ENCODE data around the gene ARID3A.

DNA sequence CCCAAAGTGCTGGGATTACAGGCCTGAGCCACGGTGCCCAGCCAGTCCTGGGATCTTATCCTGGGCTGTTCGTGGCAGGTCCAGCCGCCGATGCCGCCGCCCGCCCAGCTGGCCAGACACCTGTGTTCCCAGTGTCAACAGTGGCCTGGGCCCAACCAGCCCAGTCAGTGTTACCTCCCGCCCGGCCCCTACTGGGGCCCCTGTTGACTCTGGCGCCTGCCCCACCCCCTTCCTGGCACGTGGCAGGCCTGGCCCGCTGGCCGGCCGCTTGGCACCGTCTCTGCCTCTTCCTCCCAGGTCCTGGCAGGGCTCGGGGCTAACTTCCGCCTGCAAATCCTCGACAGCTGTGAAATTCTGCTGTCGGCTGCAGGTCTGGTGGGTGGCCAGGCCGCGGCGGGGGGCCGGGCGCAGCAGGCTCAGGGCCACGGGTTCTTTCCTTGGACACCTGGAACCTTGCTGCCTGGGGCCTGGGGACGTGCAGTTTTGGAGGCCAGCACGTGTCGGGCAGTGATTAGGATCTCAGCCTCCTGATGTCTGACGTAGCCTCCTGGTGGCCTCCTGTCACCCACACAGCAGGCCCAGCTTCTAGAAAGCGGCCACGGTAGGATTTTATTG, 9.1 kb downstream of the ARID3A start:
- TF ChIP-seq POLR2AphosphoS5 (IDR thresholded peaks at IDR 0.05): peak; percentile 96
- TF ChIP-seq, protein P1, sequence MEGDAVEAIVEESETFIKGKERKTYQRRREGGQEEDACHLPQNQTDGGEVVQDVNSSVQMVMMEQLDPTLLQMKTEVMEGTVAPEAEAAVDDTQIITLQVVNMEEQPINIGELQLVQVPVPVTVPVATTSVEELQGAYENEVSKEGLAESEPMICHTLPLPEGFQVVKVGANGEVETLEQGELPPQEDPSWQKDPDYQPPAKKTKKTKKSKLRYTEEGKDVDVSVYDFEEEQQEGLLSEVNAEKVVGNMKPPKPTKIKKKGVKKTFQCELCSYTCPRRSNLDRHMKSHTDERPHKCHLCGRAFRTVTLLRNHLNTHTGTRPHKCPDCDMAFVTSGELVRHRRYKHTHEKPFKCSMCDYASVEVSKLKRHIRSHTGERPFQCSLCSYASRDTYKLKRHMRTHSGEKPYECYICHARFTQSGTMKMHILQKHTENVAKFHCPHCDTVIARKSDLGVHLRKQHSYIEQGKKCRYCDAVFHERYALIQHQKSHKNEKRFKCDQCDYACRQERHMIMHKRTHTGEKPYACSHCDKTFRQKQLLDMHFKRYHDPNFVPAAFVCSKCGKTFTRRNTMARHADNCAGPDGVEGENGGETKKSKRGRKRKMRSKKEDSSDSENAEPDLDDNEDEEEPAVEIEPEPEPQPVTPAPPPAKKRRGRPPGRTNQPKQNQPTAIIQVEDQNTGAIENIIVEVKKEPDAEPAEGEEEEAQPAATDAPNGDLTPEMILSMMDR (IDR thresholded peaks at IDR 0.05): peak in 1 of 4 experiments; percentile 3
- TF ChIP-seq POLR2A (IDR thresholded peaks at IDR 0.05): no peak
